Fibroblast of pulmonary artery (primary cell): Measurements from ENCODE around the gene OSBPL8.

Source experiments
- DNase-seq: peaks from one replicate; pipeline ENCODE4 v3.0.0-alpha.2; 2010; ENCODE audit warnings: low read depth
- H3K4me3 ChIP-seq: replicated peaks from 2 replicates; pipeline ENCODE4 v1.5.1; 2011; ENCODE audit warnings: low read depth, mild to moderate bottlenecking, control low read depth, low read length, moderate library complexity
- TF ChIP-seq, protein P1 (sequence below): IDR thresholded peaks from 2 replicates; pipeline ENCODE4 v1.5.1; 2011; ENCODE audit warnings: mild to moderate bottlenecking, control low read depth, low read length, inconsistent platforms; ENCODE audit errors: missing control alignments

The OSBPL8 gene

DNA sequence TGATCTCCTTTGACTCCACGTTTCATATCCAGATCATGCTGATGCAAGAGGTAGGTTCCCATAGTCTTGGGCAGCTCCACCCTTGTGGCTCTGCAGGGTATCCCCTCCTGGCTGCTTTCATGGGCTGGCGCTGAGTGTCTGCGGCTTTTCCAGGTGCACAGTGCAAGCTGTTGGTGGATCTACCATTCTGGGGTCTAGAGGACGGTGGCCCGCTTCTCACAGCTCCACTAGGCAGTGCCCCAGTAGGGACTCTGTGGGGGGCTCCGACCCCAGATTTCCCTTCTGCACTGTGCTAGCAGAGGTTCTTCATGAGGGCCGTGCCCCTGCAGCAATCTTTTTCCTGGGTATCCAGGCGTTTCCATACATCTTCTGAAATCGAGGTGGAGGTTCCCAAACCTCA lies 199.3 kb downstream of the OSBPL8 start:
- DNase-seq: no peak
- no peak overlapping the region for H3K4me3 ChIP-seq
- TF ChIP-seq, protein P1, sequence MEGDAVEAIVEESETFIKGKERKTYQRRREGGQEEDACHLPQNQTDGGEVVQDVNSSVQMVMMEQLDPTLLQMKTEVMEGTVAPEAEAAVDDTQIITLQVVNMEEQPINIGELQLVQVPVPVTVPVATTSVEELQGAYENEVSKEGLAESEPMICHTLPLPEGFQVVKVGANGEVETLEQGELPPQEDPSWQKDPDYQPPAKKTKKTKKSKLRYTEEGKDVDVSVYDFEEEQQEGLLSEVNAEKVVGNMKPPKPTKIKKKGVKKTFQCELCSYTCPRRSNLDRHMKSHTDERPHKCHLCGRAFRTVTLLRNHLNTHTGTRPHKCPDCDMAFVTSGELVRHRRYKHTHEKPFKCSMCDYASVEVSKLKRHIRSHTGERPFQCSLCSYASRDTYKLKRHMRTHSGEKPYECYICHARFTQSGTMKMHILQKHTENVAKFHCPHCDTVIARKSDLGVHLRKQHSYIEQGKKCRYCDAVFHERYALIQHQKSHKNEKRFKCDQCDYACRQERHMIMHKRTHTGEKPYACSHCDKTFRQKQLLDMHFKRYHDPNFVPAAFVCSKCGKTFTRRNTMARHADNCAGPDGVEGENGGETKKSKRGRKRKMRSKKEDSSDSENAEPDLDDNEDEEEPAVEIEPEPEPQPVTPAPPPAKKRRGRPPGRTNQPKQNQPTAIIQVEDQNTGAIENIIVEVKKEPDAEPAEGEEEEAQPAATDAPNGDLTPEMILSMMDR: no peak

DNA sequence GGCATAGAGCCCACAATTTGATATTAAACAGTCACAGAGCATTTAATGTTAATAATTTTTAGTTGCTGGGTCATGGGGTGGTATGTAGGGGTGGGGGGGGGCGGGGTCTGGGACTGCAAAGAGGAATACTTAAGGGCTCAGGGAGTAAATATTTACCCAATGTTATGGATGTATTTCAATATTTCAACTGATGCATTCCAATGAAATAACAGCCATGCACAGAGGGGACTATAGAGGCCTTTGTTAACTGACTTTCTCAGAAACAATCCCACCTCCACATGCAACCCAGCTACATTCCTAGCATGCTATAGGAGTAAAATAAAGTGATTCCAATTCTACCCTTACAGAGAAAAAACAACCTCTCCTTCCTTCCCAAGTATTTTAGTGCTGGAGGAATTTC lies 203.5 kb downstream of the OSBPL8 start:
- no peak overlapping the region for H3K4me3 ChIP-seq
- no peak for DNase-seq
- TF ChIP-seq, protein P1: no peak

DNA sequence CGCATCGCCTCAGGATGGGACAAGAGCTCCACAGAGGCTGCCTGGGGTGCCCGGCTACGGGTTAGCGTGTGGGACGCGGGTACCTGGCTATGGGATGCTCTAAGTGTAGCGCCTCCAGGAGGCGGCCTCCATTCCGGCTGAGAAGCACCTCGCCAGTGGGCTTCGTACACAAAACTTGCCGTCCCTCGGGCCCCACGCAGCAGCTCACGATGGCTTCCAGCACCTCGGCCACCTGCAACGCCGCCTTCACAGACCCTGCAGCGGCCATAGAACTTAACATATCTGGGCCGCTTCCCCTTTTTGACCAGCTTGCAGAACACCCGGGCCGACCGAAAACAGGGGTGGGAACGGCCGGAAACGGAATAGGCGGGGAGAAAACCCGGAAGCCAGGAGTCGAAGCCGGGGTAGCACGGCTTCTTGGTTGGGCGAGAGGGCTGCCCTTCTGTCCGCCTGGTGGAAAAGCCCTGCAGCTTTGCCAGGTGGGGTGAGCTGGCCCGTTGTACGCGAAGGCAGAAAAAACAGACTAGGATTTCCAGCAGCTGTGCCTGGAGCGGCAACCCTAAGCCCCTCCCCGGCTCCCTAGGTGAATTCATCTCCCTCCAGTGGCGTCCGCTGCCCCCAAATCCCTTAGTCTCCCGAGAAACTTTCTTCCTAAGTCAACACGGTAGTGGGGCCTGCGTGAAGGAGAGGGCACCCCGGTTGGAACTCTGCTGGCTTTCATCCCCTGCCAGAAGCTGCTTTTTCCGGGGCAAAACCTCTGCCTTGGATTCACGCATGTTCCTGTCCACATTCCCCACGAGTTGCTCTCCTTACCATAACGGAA lies 211.3 kb downstream of the OSBPL8 start, which contains the start of gene BBS10:
Gene BBS10 (minus strand): TSS at position 337 of the 823 bp plus-strand sequence. CDS start 57 bp downstream, at position 280.
- peak; percentile 93 for DNase-seq
- peak within 1 kb of the TSS; percentile 89 for H3K4me3 ChIP-seq
- TF ChIP-seq, protein P1: peak; percentile 40

DNA sequence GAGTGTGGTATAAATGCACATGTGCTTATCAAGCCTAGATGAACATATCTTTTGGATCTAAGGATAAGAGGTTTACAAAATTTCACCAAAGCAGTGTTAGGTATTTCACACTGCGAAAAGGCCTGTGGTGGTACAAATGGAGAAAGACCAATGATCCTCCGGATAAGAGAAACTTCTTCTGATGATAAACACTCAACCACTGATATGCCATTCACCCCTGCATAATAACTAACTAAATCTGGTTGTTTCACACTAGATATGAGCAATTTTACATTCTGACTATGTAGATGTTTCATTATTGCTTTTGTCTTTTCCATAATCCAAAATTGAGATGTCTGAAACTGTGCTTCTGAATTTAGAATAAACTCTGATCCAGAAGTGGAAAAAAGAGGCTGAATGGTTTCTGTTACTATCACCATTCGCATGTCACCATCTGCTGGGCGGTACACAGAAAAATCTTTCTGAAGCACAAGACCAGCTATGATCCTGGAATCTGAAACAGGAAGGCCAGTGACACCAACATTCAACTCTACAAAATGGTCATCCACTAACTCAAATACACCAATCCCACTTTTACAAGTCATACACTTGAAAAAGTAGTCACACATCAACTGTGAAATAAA lies 212.7 kb downstream of the OSBPL8 start:
- DNase-seq: peak; percentile 82
- H3K4me3 ChIP-seq: peak overlapping the region; percentile 89
- TF ChIP-seq, protein P1: peak; percentile 58

DNA sequence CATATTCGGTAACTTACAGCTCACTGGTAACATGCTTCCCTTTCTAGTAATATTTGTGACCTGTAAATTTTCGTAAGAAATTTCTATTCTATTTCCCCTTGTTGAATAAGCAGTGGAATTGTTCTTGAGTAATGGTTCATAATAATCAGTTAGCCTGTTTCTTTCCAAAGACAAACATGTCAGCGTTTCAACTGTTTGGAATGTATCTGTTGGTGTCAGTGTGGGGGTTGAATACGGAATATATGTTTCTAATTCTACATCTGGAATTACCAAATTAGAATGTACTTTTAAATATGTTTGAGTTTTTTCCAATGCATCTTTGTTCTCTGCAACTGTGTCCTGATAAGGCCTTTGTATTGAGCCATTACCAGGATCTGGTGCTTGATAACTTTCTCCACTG lies 213.3 kb downstream of the OSBPL8 start:
- TF ChIP-seq, protein P1: no peak
- DNase-seq: peak; percentile 40
- no peak overlapping the region for H3K4me3 ChIP-seq

DNA sequence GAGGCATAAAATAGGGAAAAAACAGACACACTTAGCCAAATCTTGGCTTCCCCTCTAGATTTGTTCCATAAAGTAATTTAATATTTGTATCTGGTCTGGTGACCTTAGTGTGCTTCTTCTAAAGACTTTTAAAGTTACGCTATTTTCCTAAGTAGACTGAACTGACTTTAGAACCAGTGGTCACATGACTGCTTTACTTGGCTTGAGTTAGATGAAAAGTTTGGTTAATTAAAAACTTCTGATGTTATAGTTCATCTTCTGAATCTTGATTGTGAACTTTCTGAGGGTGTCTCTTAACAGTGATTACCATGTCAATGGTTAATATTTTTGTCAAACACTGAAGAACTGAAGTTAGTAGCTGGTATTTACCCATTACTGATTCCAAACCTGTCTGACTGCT lies 214.0 kb downstream of the OSBPL8 start:
- no peak for DNase-seq
- TF ChIP-seq, protein P1: no peak

More for the DNA sequence above, 214.0 kb downstream of the OSBPL8 start:
- no peak overlapping the region for H3K4me3 ChIP-seq
